H1 (cell line): Measurements from ENCODE around the gene PLEKHN1. TPM values are rescaled to one million over a fixed set of nuclear protein-coding genes. Genes with fewer than 3 reads are reported as not detected.

Experiments
- CTCF ChIA-PET: fragments of 300-600 bp; sonication (Branson Sonifier 250); formaldehyde crosslinking; loops from one replicate; lab custom pipeline; 2021; ENCODE audit not compliant: partially characterized antibody; lab: Charles Lee
- POLR2A ChIA-PET: fragments of 300-600 bp; sonication (Branson Sonifier 250); formaldehyde crosslinking; loops from one replicate; lab custom pipeline; 2021; ENCODE audit warnings: inconsistent platforms; ENCODE audit not compliant: partially characterized antibody; lab: Charles Lee
- DNase-seq, 2 experiments: peaks; one replicate each; pipeline versions ENCODE4 v3.0.0 to v3.0.0-alpha.2; 2010 to 2022; ENCODE audit warnings: low spot score in 2 of 2, low read depth in 1 of 2, mixed read lengths in 1 of 2
- FAIRE-seq: peaks from 2 replicates; lab custom pipeline; 2011; peaks lifted over from hg19 to GRCh38; lab: Jason Lieb, UNC
- H2AFZ ChIP-seq: 2 replicates; pipeline ENCODE4 v1.8.1; 2012; ENCODE audit warnings: low read length, inconsistent platforms
- H2AK5ac ChIP-seq: 2 replicates; pipeline ENCODE4 v1.6.1; 2013; ENCODE audit warnings: low read depth, low read length
- H2BK120ac ChIP-seq: replicated peaks from 2 replicates; pipeline ENCODE3; 2013; ENCODE audit warnings: low read depth, low read length, inconsistent platforms
- H2BK12ac ChIP-seq: 2 replicates; pipeline ENCODE4 v1.6.1; 2013; ENCODE audit warnings: low read depth, low read length
- H2BK15ac ChIP-seq: 2 replicates; pipeline ENCODE4 v1.6.1; 2013; ENCODE audit warnings: low read length
- H2BK20ac ChIP-seq: 2 replicates; pipeline ENCODE4 v1.6.1; 2013; ENCODE audit warnings: low read length
- H2BK5ac ChIP-seq: 2 replicates; pipeline ENCODE4 v1.6.1; 2013; ENCODE audit warnings: low read depth, low read length
- H3K14ac ChIP-seq: 2 replicates; pipeline ENCODE4 v1.6.1; 2013; ENCODE audit warnings: inconsistent platforms; ENCODE audit not compliant: insufficient read length
- H3K18ac ChIP-seq: 2 replicates; pipeline ENCODE4 v1.6.1; 2013; ENCODE audit warnings: low read length; ENCODE audit errors: extremely low read depth
- H3K23ac ChIP-seq: 2 replicates; pipeline ENCODE4 v1.6.1; 2013; ENCODE audit warnings: inconsistent platforms; ENCODE audit not compliant: insufficient read length
- H3K23me2 ChIP-seq: 2 replicates; pipeline ENCODE4 v1.6.1; 2013; ENCODE audit warnings: low read depth, low read length
- H3K27ac ChIP-seq: 2 replicates; pipeline ENCODE4 v1.6.1; 2011; ENCODE audit warnings: low read depth, low read length, inconsistent platforms
- H3K27me3 ChIP-seq, 4 experiments: replicated peaks in 1 of 4; 1 replicate in 1 of 4; 2 replicates in 3 of 4; pipeline versions ENCODE4 v1.6.1 to v1.8.1; 2011 to 2013; ENCODE audit warnings: low read length in 3 of 4, mild to moderate bottlenecking in 3 of 4, inconsistent platforms in 2 of 4, mixed read lengths in 2 of 4, moderate library complexity in 1 of 4; ENCODE audit not compliant: control insufficient read depth in 3 of 4, insufficient read depth in 3 of 4; ENCODE audit errors: extremely low read depth in 1 of 4
- H3K36me3 ChIP-seq, 4 experiments: 2 replicates each; pipeline versions ENCODE4 v1.6.1 to v1.8.1; 2011 to 2013; ENCODE audit warnings: mild to moderate bottlenecking in 4 of 4, low read length in 3 of 4, moderate library complexity in 2 of 4, control low read depth in 1 of 4, inconsistent platforms in 1 of 4; ENCODE audit not compliant: insufficient read depth in 4 of 4, control insufficient read depth in 2 of 4
- H3K4ac ChIP-seq: replicated peaks from 2 replicates; pipeline ENCODE3; 2013; ENCODE audit warnings: low read length, low read depth, mixed read lengths, inconsistent platforms; ENCODE audit not compliant: insufficient read length
- H3K4me1 ChIP-seq, 4 experiments: replicated peaks in 1 of 4; 1 replicate in 1 of 4; 2 replicates in 3 of 4; pipeline versions ENCODE4 v1.6.1 to v1.8.1; 2011 to 2013; ENCODE audit warnings: low read length in 3 of 4, inconsistent platforms in 2 of 4, mixed read lengths in 1 of 4; ENCODE audit not compliant: insufficient read depth in 4 of 4, control insufficient read depth in 3 of 4
- H3K4me2 ChIP-seq, 2 experiments: 2 replicates each; pipeline versions ENCODE4 v1.6.1 to v1.8.1; 2011 to 2013; ENCODE audit warnings: low read depth in 2 of 2, low read length in 2 of 2, control low read depth in 1 of 2, inconsistent platforms in 1 of 2, mild to moderate bottlenecking in 1 of 2; ENCODE audit not compliant: insufficient read depth in 1 of 2
- H3K4me3 ChIP-seq, 4 experiments: fragments of 200-600, 300-600 bp in 1 of 4; sonication (generic), shearing (Covaris generic), sonication (Bioruptor Twin) in 1 of 4; 2 replicates each; pipeline versions ENCODE4 v1.5.1 to v1.8.1; 2011 to 2016; ENCODE audit warnings: low read length in 4 of 4, low read depth in 3 of 4, control low read depth in 2 of 4, inconsistent platforms in 2 of 4, mild to moderate bottlenecking in 2 of 4, mixed read lengths in 1 of 4, moderate library complexity in 1 of 4; ENCODE audit not compliant: insufficient read depth in 2 of 4; ENCODE audit errors: extremely low read depth in 1 of 4
- H3K56ac ChIP-seq: replicated peaks from 2 replicates; pipeline ENCODE3; 2013; ENCODE audit warnings: low read depth, mild to moderate bottlenecking, mixed read lengths, low read length, inconsistent platforms; ENCODE audit not compliant: insufficient read length
- H3K79me1 ChIP-seq: 2 replicates; pipeline ENCODE4 v1.6.1; 2013; ENCODE audit warnings: low read depth, low read length, control low read depth
- H3K79me2 ChIP-seq, 2 experiments: 2 replicates each; pipeline versions ENCODE4 v1.6.1 to v1.8.1; 2012 to 2013; ENCODE audit warnings: low read length in 2 of 2, mild to moderate bottlenecking in 2 of 2, inconsistent platforms in 1 of 2; ENCODE audit not compliant: insufficient read depth in 2 of 2, control insufficient read depth in 1 of 2
- H3K9ac ChIP-seq, 4 experiments: replicated peaks in 1 of 4; 1 replicate in 1 of 4; 2 replicates in 3 of 4; pipeline versions ENCODE4 v1.6.1 to v1.8.1; 2011 to 2013; ENCODE audit warnings: low read depth in 3 of 4, low read length in 3 of 4, control low read depth in 2 of 4, mild to moderate bottlenecking in 2 of 4, moderate library complexity in 2 of 4, inconsistent platforms in 1 of 4; ENCODE audit errors: extremely low read depth in 1 of 4
- H3K9me3 ChIP-seq, 2 experiments: 2 replicates each; pipeline versions ENCODE4 v1.6.1 to v1.8.1; 2012 to 2013; ENCODE audit warnings: mild to moderate bottlenecking in 2 of 2, moderate library complexity in 2 of 2, control low read depth in 1 of 2, inconsistent platforms in 1 of 2, low read depth in 1 of 2, low read length in 1 of 2, mixed read lengths in 1 of 2; ENCODE audit not compliant: insufficient read depth in 2 of 2
- H4K20me1 ChIP-seq, 2 experiments: replicated peaks in 1 of 2; 2 replicates each; pipeline versions ENCODE3 to v1.8.1; 2011 to 2013; ENCODE audit warnings: inconsistent platforms in 2 of 2, low read length in 2 of 2, mild to moderate bottlenecking in 1 of 2; ENCODE audit not compliant: insufficient read depth in 2 of 2, control insufficient read depth in 1 of 2
- H4K5ac ChIP-seq: 2 replicates; pipeline ENCODE4 v1.6.1; 2013; ENCODE audit warnings: low read length, low read depth, mixed read lengths, inconsistent platforms; ENCODE audit not compliant: insufficient read length
- H4K8ac ChIP-seq: 2 replicates; pipeline ENCODE4 v1.8.0; 2013; ENCODE audit warnings: mild to moderate bottlenecking, moderate library complexity, low read length, inconsistent platforms; ENCODE audit not compliant: insufficient read depth; ENCODE audit errors: extremely low read depth
- H4K91ac ChIP-seq: replicated peaks from 2 replicates; pipeline ENCODE3; 2013; ENCODE audit warnings: low read length, mixed read lengths, inconsistent platforms; ENCODE audit not compliant: insufficient read length
- CHD2 ChIP-seq: IDR thresholded peaks from 2 replicates; pipeline ENCODE4 v1.6.1; 2012; ENCODE audit warnings: low read length, improper control_type of control experiment
- CTBP2 ChIP-seq: IDR thresholded peaks from 2 replicates; pipeline ENCODE4 v1.7.0; 2011; ENCODE audit warnings: borderline replicate concordance, mild to moderate bottlenecking, moderate library complexity, mixed read lengths, low read length; ENCODE audit not compliant: insufficient read depth, insufficient read length
- E2F6 ChIP-seq: IDR thresholded peaks from 2 replicates; pipeline ENCODE4 v1.6.1; 2012; ENCODE audit warnings: inconsistent platforms
- RNF2 ChIP-seq: fragments of 200-900, 300-1000 bp; sonication (generic); IDR thresholded peaks from 2 replicates; pipeline ENCODE4 v1.7.1; 2016; ENCODE audit warnings: borderline replicate concordance, low read depth, mild to moderate bottlenecking, antibody characterized with exemption, low read length; ENCODE audit not compliant: poor library complexity, severe bottlenecking; ENCODE audit errors: missing control alignments
- SAP30 ChIP-seq: fragments of 300-600 bp; sonication (generic); IDR thresholded peaks from 2 replicates; pipeline ENCODE4 v1.7.1; 2012; ENCODE audit warnings: low read length, moderate library complexity, mild to moderate bottlenecking, inconsistent platforms; ENCODE audit not compliant: insufficient read depth, insufficient replicate concordance
- SP2 ChIP-seq: IDR thresholded peaks from 2 replicates; pipeline ENCODE4 v1.6.1; 2012; ENCODE audit warnings: mild to moderate bottlenecking, low read length, inconsistent platforms
- WGBS, 2 experiments: shearing (Covaris generic) in 1 of 2; methylation state at CpG; one replicate each; pipeline versions ENCODE4 v1.1.6 to v1.1.7; 2013 to 2015; ENCODE audit warnings: low lambda C conversion rate in 2 of 2, mixed read lengths in 2 of 2, inconsistent platforms in 1 of 2, low coverage in 1 of 2, missing lambda C conversion rate in 1 of 2; ENCODE audit not compliant: insufficient replicate concordance in 2 of 2, insufficient coverage in 1 of 2, insufficient read length in 1 of 2; ENCODE audit errors: extremely low coverage in 1 of 2, missing lambda C conversion rate in 1 of 2; 5-methylcytosine and 5-hydroxymethylcytosine counted together
- polyA plus RNA-seq, 7 experiments: library from polyadenylated mRNA; depleted of rRNA in 3 of 7; stranded (reverse) in 5 of 7; unstranded in 2 of 7; fragments of >200 nt in 5 of 7; fragments of 200-250 nt in 2 of 7; gene quantifications; 1 replicate in 5 of 7; 2 replicates in 1 of 7; 4 replicates in 1 of 7; pipeline versions ENCODE4 v1.2.1 to v1.2.3, GENCODE V29; 2011 to 2013; ENCODE audit warnings: missing spikeins in 2 of 7, mixed read lengths in 2 of 7
- total RNA-seq: library from RNA; stranded (reverse); fragmentation: NEBNext Ultra II Directional; extraction: Animal tissue kit (Norgen Biotek cat#: 25700); gene quantifications from 2 replicates; pipeline ENCODE4 v1.2.1, GENCODE V29; 2021

The PLEKHN1 gene
- total and polyA plus RNA-seq, 2 of the 8 experiments (the other 6 are each of a cell fraction or from before 2014, with no cell fraction given), result 0.39 to 1.5 TPM

- FAIRE-seq, result no peak
- CTCF ChIA-PET, result interaction anchor here (0.6 to 2.5 kb wide), 5 partner anchors 11 to 282 kb away, joined by 3 to 14 read pairs (median 5); no protein-coding TSS in a partner anchor
Observed at GRCh38 chr1:917466-918091, 48.7 kb upstream of the PLEKHN1 start.

More at GRCh38 chr1:917466-918091, 48.7 kb upstream of the PLEKHN1 start:
- no peak overlapping the region for H2BK20ac ChIP-seq
- no peak for DNase-seq
- H3K23me2 ChIP-seq, result no peaks in the 10 kb centered on the region
- no peak overlapping the region for H3K4me3 ChIP-seq
- H3K23ac ChIP-seq, result no peak overlapping the region
- H3K4ac ChIP-seq, result no peak overlapping the region
- 80% methylated on average over 22 of the region's 22 CpGs; no CpG with 5 or more reads in 1 of the 2 experiments for WGBS, 2 experiments
- no peaks in the 10 kb centered on the region; a peak in 1 of 4 replicates for H3K9me3 ChIP-seq
- TF ChIP-seq SAP30, result no peak
- peak; percentile 14; the same call in 1 of the 2 replicates for TF ChIP-seq E2F6
- no peak for TF ChIP-seq CHD2
- TF ChIP-seq RNF2, result no peak
- no peak for TF ChIP-seq SP2
- no peak for TF ChIP-seq CTBP2
- no peak overlapping the region for H3K9ac ChIP-seq
- H3K56ac ChIP-seq, result no peak overlapping the region
- peaks cover 7 to 19% of the 10 kb centered on the region in 2 experiments for H4K20me1 ChIP-seq
- POLR2A ChIA-PET, result interaction anchor here (0.9 to 1.7 kb wide), 3 partner anchors 10 to 72 kb away, joined by 3 to 4 read pairs (median 3); no protein-coding TSS in a partner anchor
- H2BK15ac ChIP-seq, result no peak overlapping the region
- no peak overlapping the region for H2BK5ac ChIP-seq
- H3K4me2 ChIP-seq, result no peak overlapping the region
- no peaks in the 10 kb centered on the region for H3K36me3 ChIP-seq
- H2BK12ac ChIP-seq, result no peak overlapping the region
- 0 out of 2 replicates have a peak overlapping the region, but pooled peaks have one; percentile 39 for H2AK5ac ChIP-seq
- H4K8ac ChIP-seq, result peak overlapping the region; percentile 69
- H2AFZ ChIP-seq, result no peak overlapping the region
- H3K79me1 ChIP-seq, result no peaks in the 10 kb centered on the region
- H3K27me3 ChIP-seq, result peaks cover 29 to 94% (median 76%) of the 10 kb centered on the region in 4 experiments
- H3K4me1 ChIP-seq, result peaks cover 0 to 13% (median 10%) of the 10 kb centered on the region in 4 experiments; a peak in 6 of 7 replicates
- H3K79me2 ChIP-seq, result no peaks in the 10 kb centered on the region
- H2BK120ac ChIP-seq, result no peak overlapping the region
- no peak overlapping the region for H3K27ac ChIP-seq
- H3K14ac ChIP-seq, result no peak overlapping the region
- H4K91ac ChIP-seq, result no peak overlapping the region
- H4K5ac ChIP-seq, result no peak overlapping the region
- H3K18ac ChIP-seq, result no peak overlapping the region
